CD14-positive monocyte (primary cell): ENCODE data around the gene SYNJ2. TPM values are rescaled to one million over a fixed set of nuclear protein-coding genes. Genes with fewer than 3 reads are reported as not detected.
A peak's percentile ranks its signal among the peaks of the same experiment; 100 is the strongest.

Source experiments
- DNase-seq, 3 donors: peaks; one replicate each; pipeline ENCODE4 v3.0.0-alpha.2; 2011 to 2022
- H2AFZ ChIP-seq: 2 replicates; pipeline ENCODE4 v1.6.0; 2012; ENCODE audit warnings: mild to moderate bottlenecking, low read depth, low read length, inconsistent platforms; ENCODE audit not compliant: insufficient read depth, poor library complexity, severe bottlenecking
- H3K27ac ChIP-seq, 2 donors: 1 replicate in 1 of 2; 2 replicates in 1 of 2; pipeline ENCODE4 v1.5.1; 2012 to 2013; ENCODE audit warnings: low read length in 2 of 2, control low read depth in 1 of 2, inconsistent platforms in 1 of 2, low read depth in 1 of 2, mild to moderate bottlenecking in 1 of 2
- H3K27me3 ChIP-seq, 2 donors: one replicate each; pipeline versions ENCODE4 v1.6.0 to v1.6.1; 2011 to 2013; ENCODE audit warnings: low read length in 2 of 2; ENCODE audit not compliant: control insufficient read depth in 2 of 2, insufficient read depth in 2 of 2
- H3K36me3 ChIP-seq, 2 donors: replicated peaks in 1 of 2; 1 replicate in 1 of 2; 2 replicates in 1 of 2; pipeline versions ENCODE4 v1.5.1 to v1.6.1; 2012 to 2013; ENCODE audit warnings: low read length in 2 of 2, control low read depth in 1 of 2, inconsistent platforms in 1 of 2, mild to moderate bottlenecking in 1 of 2; ENCODE audit not compliant: insufficient read depth in 2 of 2, control insufficient read depth in 1 of 2
- H3K4me1 ChIP-seq, 2 donors: 1 replicate in 1 of 2; 2 replicates in 1 of 2; pipeline versions ENCODE4 v1.5.1 to v1.6.1; 2012 to 2013; ENCODE audit warnings: low read length in 2 of 2, control low read depth in 1 of 2, inconsistent platforms in 1 of 2, mild to moderate bottlenecking in 1 of 2, moderate library complexity in 1 of 2; ENCODE audit not compliant: insufficient read depth in 2 of 2, control insufficient read depth in 1 of 2
- H3K4me2 ChIP-seq: replicated peaks from 2 replicates; pipeline ENCODE3; 2012; ENCODE audit warnings: low read length, moderate library complexity, mild to moderate bottlenecking; ENCODE audit not compliant: poor library complexity, severe bottlenecking; ENCODE audit errors: extremely low read depth
- H3K4me3 ChIP-seq, 3 experiments: fragments of 200-600 bp in 1 of 3; sonication (generic) in 1 of 3; replicated peaks in 1 of 3; 1 replicate in 2 of 3; 2 replicates in 1 of 3; pipeline ENCODE4 v1.5.1; 2011 to 2013; ENCODE audit warnings: low read length in 3 of 3, mild to moderate bottlenecking in 3 of 3, control low read depth in 2 of 3, low read depth in 2 of 3, inconsistent platforms in 1 of 3, moderate library complexity in 1 of 3
- H3K79me2 ChIP-seq: 2 replicates; pipeline ENCODE4 v1.6.0; 2012; ENCODE audit warnings: mild to moderate bottlenecking, control low read depth, inconsistent platforms, low read length, moderate library complexity; ENCODE audit not compliant: insufficient read depth
- H3K9ac ChIP-seq: 2 replicates; pipeline ENCODE4 v1.6.0; 2017; ENCODE audit warnings: low read length, mild to moderate bottlenecking; ENCODE audit not compliant: insufficient read depth, poor library complexity, severe bottlenecking
- H3K9me3 ChIP-seq, 2 donors: replicated peaks in 1 of 2; 1 replicate in 1 of 2; 2 replicates in 1 of 2; pipeline versions ENCODE4 v1.5.1 to v1.6.1; 2012 to 2013; ENCODE audit warnings: low read length in 2 of 2, control low read depth in 1 of 2; ENCODE audit not compliant: control insufficient read depth in 1 of 2, insufficient read depth in 1 of 2
- H4K20me1 ChIP-seq: 2 replicates; pipeline ENCODE4 v1.6.0; 2012; ENCODE audit warnings: mild to moderate bottlenecking, low read length, control low read depth, moderate library complexity; ENCODE audit not compliant: insufficient read depth
- H3K27ac Mint-ChIP-seq, 7 donors: one replicate each; pipeline ENCODE4 v1.8.0; 2020; ENCODE audit warnings: mild to moderate bottlenecking in 7 of 7, mixed read lengths in 7 of 7, moderate library complexity in 6 of 7, inconsistent platforms in 2 of 7
- H3K27me3 Mint-ChIP-seq, 3 donors: one replicate each; pipeline ENCODE4 v1.8.0; 2021 to 2022; ENCODE audit warnings: low read depth in 3 of 3, mild to moderate bottlenecking in 3 of 3, mixed read lengths in 3 of 3, moderate library complexity in 3 of 3, inconsistent platforms in 1 of 3
- H3K36me3 Mint-ChIP-seq, 2 donors: one replicate each; pipeline ENCODE4 v1.8.0; 2020; ENCODE audit warnings: mixed read lengths in 2 of 2, inconsistent platforms in 1 of 2, mild to moderate bottlenecking in 1 of 2
- H3K4me1 Mint-ChIP-seq: one replicate; pipeline ENCODE4 v1.8.0; 2020; ENCODE audit warnings: mild to moderate bottlenecking, mixed read lengths
- H3K4me3 Mint-ChIP-seq, 2 donors: one replicate each; pipeline ENCODE4 v1.8.0; 2020; ENCODE audit warnings: mild to moderate bottlenecking in 2 of 2, mixed read lengths in 2 of 2, moderate library complexity in 1 of 2
- H3K9me3 Mint-ChIP-seq, 7 donors: one replicate each; pipeline ENCODE4 v1.8.0; 2020 to 2022; ENCODE audit warnings: mixed read lengths in 7 of 7, mild to moderate bottlenecking in 6 of 7, moderate library complexity in 6 of 7, inconsistent platforms in 2 of 7
- CTCF ChIP-seq: fragments of 200-600 bp; IDR thresholded peaks from one replicate; pipeline ENCODE4 v1.8.0; 2022; ENCODE audit warnings: antibody characterized with exemption, mild to moderate bottlenecking
- WGBS: methylation state at CpG from one replicate; pipeline ENCODE4 v1.1.5; 2013; ENCODE audit warnings: missing lambda C conversion rate; ENCODE audit not compliant: insufficient coverage; 5-methylcytosine and 5-hydroxymethylcytosine counted together
- intact Hi-C, 2 donors: fragments of 100-400 bp; cut with micrococcal nuclease; formaldehyde crosslinking; loops; one replicate each; pipeline versions ENCODE4 v1.15.0 to v1.15.1; 2023
- polyA minus RNA-seq: library from RNA; depleted of rRNA, polyadenylated mRNA; stranded (reverse); fragments of >200 nt; gene quantifications from 2 replicates; pipeline ENCODE4 v1.2.3, GENCODE V29; 2012
- polyA plus RNA-seq, 3 donors: library from polyadenylated mRNA; depleted of rRNA in 1 of 3; unstranded in 2 of 3; stranded (reverse) in 1 of 3; fragments of 300-500 nt in 2 of 3; fragments of >200 nt in 1 of 3; fragmentation: Illumina TruSeq in 2 of 3; gene quantifications; 1 replicate in 2 of 3; 2 replicates in 1 of 3; pipeline ENCODE4 v1.2.3, GENCODE V29; 2012 to 2021
- total RNA-seq, 12 experiments: library from RNA in 1 of 12; stranded (reverse) in 1 of 12; fragments of 120-200 nt in 1 of 12; gene quantifications; one replicate each; pipeline ENCODE4 v1.2.4 and lab custom pipeline; 2013 to 2026; ENCODE audit warnings: mixed read lengths in 6 of 12, inconsistent platforms in 1 of 12

The SYNJ2 gene, protein sequence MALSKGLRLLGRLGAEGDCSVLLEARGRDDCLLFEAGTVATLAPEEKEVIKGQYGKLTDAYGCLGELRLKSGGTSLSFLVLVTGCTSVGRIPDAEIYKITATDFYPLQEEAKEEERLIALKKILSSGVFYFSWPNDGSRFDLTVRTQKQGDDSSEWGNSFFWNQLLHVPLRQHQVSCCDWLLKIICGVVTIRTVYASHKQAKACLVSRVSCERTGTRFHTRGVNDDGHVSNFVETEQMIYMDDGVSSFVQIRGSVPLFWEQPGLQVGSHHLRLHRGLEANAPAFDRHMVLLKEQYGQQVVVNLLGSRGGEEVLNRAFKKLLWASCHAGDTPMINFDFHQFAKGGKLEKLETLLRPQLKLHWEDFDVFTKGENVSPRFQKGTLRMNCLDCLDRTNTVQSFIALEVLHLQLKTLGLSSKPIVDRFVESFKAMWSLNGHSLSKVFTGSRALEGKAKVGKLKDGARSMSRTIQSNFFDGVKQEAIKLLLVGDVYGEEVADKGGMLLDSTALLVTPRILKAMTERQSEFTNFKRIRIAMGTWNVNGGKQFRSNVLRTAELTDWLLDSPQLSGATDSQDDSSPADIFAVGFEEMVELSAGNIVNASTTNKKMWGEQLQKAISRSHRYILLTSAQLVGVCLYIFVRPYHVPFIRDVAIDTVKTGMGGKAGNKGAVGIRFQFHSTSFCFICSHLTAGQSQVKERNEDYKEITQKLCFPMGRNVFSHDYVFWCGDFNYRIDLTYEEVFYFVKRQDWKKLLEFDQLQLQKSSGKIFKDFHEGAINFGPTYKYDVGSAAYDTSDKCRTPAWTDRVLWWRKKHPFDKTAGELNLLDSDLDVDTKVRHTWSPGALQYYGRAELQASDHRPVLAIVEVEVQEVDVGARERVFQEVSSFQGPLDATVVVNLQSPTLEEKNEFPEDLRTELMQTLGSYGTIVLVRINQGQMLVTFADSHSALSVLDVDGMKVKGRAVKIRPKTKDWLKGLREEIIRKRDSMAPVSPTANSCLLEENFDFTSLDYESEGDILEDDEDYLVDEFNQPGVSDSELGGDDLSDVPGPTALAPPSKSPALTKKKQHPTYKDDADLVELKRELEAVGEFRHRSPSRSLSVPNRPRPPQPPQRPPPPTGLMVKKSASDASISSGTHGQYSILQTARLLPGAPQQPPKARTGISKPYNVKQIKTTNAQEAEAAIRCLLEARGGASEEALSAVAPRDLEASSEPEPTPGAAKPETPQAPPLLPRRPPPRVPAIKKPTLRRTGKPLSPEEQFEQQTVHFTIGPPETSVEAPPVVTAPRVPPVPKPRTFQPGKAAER (N-terminal part only)
- 1.7 TPM for total RNA-seq (2013)
- polyA plus RNA-seq (1 to 10 TPM in 2 of 3 donors, under 1 TPM in 1; 0.82 to 2.0 (median 1.6) TPM), polyA minus RNA-seq (2.9 and 5.2 TPM in 2 replicates), total RNA-seq (lab: John Stamatoyannopoulos, UW) (59.3 to 329 (median 154) reads per million in 11 experiments)

GRCh38 chr6:157981395-157982101, at the start of gene SYNJ2:
SYNJ2 (plus strand) TSS chr6:157981863; CDS start chr6:157981962, 99 bp downstream.
- peaks cover 50% of the 10 kb centered on the region for H3K4me1 Mint-ChIP-seq
- peak; percentile 46 for TF ChIP-seq CTCF
- H3K27me3 ChIP-seq: peaks cover 13 to 28% of the 10 kb centered on the region in 2 donors
- peaks cover 0 to 3% (median 0%) of the 10 kb centered on the region in 7 donors for H3K9me3 Mint-ChIP-seq
- H3K79me2 ChIP-seq: no peaks in the 10 kb centered on the region
- H3K4me1 ChIP-seq: peaks cover 41% of the 10 kb centered on the region in 2 donors
- peaks cover 4 to 5% of the 10 kb centered on the region in 2 donors for H3K36me3 Mint-ChIP-seq
- intact Hi-C loops: loop anchor here in 1 of 2 donors (5.0 kb wide), 2 partner anchors 51 to 91 kb away; no protein-coding TSS in a partner anchor
- H3K36me3 ChIP-seq: no peaks in the 10 kb centered on the region
- H3K27ac Mint-ChIP-seq: peak within 1 kb of the TSS in 3 of 7 donors; percentile 43 to 80 (median 73)
- peak within 1 kb of the TSS; percentile 85 to 91 for H3K4me3 Mint-ChIP-seq
- H4K20me1 ChIP-seq: no peaks in the 10 kb centered on the region
- H3K27me3 Mint-ChIP-seq: peaks cover 33 to 64% (median 39%) of the 10 kb centered on the region in 3 donors
- peaks cover 0 to 6% of the 10 kb centered on the region in 2 donors for H3K9me3 ChIP-seq
- peak within 1 kb of the TSS; percentile 45 to 82 (median 66) for H3K4me3 ChIP-seq
- peak within 1 kb of the TSS; percentile 77 for H3K9ac ChIP-seq
- H3K27ac ChIP-seq: no peak within 1 kb of the TSS
- whole genome bisulfite sequencing: under 1% methylated on average over 85 of the region's 86 CpGs
- peak within 1 kb of the TSS; percentile 86 for H2AFZ ChIP-seq
- peak; percentile 35 to 60 (median 44) for DNase-seq
- H3K4me2 ChIP-seq: peak within 1 kb of the TSS; percentile 93
